Activated naive CD8-positive, alpha-beta T cell treated with anti-CD3 and anti-CD28 coated beads, Interleukin-2, amount 50 U/mL, for 24 hours (primary cell): ENCODE data around the gene CXCR6.

Experiments
- ATAC-seq: fragments of 150-1000 bp; cut with Tn5 transposase; one replicate; pipeline ENCODE4 v1.10.0; 2021
- DNase-seq: peaks from one replicate; pipeline ENCODE4 v3.0.0; 2021
- H3K27ac Mint-ChIP-seq: one replicate; pipeline ENCODE4 v1.8.0; 2021; ENCODE audit warnings: mild to moderate bottlenecking, mixed read lengths
- H3K27me3 Mint-ChIP-seq: one replicate; pipeline ENCODE4 v1.8.0; 2021; ENCODE audit warnings: mixed read lengths
- H3K36me3 Mint-ChIP-seq: one replicate; pipeline ENCODE4 v1.8.0; 2021; ENCODE audit warnings: low read depth, mixed read lengths
- H3K4me1 Mint-ChIP-seq: one replicate; pipeline ENCODE4 v1.8.0; 2021; ENCODE audit warnings: mixed read lengths
- H3K4me3 Mint-ChIP-seq: one replicate; pipeline ENCODE4 v1.8.0; 2021; ENCODE audit warnings: mild to moderate bottlenecking, moderate library complexity, mixed read lengths
- H3K9me3 Mint-ChIP-seq: one replicate; pipeline ENCODE4 v1.8.0; 2021; ENCODE audit warnings: mixed read lengths

CXCR6 gene

GRCh38 chr3:45965253-45965652, 22.0 kb downstream of the CXCR6 start:
- Mint-ChIP-seq H3K4me3 (peak overlapping the region; percentile 8), H3K36me3 (peaks cover 62% of the 10 kb centered on the region), H3K4me1 (peaks cover 63% of the 10 kb centered on the region), H3K9me3 (no peaks in the 10 kb centered on the region), H3K27me3 (no peaks in the 10 kb centered on the region), H3K27ac (peak overlapping the region; percentile 49)
- peak; percentile 58 for ATAC-seq
- DNase-seq, result no peak

DNA sequence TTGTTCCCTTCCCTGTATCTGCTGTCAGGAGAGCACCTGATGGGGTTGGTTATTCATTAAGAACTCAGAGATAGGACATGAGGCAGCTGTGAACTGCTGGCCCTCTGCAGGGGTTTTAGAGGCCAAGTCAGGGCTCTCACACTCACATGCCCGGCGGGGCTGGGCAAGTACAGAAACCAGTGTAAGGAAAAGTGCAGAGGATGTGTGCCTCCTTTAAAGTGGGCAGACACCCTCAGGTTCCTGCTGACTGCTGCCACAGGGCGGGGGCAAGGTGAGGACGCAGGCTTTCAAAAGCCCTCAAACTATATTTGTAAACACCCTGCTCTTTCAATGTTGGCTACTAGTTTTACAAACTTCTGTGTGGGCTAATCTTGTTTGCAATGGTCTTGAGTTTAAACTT, 22.4 kb downstream of the CXCR6 start:
- Mint-ChIP-seq H3K27ac (peak overlapping the region; percentile 49), H3K9me3 (no peaks in the 10 kb centered on the region), H3K4me1 (peaks cover 63% of the 10 kb centered on the region), H3K36me3 (peaks cover 62% of the 10 kb centered on the region), H3K27me3 (no peaks in the 10 kb centered on the region), H3K4me3 (peak overlapping the region; percentile 8)
- ATAC-seq (peak; percentile 9), DNase-seq (no peak)

GRCh38 chr3:45966371-45966791, 23.1 kb downstream of the CXCR6 start:
- H3K36me3 Mint-ChIP-seq, result peaks cover 62% of the 10 kb centered on the region
- DNase-seq, result no peak
- no peaks in the 10 kb centered on the region for H3K27me3 Mint-ChIP-seq
- no peak for ATAC-seq
- peaks cover 61% of the 10 kb centered on the region for H3K4me1 Mint-ChIP-seq
- no peaks in the 10 kb centered on the region for H3K9me3 Mint-ChIP-seq
- no peak overlapping the region for H3K4me3 Mint-ChIP-seq
- H3K27ac Mint-ChIP-seq, result no peak overlapping the region

DNA sequence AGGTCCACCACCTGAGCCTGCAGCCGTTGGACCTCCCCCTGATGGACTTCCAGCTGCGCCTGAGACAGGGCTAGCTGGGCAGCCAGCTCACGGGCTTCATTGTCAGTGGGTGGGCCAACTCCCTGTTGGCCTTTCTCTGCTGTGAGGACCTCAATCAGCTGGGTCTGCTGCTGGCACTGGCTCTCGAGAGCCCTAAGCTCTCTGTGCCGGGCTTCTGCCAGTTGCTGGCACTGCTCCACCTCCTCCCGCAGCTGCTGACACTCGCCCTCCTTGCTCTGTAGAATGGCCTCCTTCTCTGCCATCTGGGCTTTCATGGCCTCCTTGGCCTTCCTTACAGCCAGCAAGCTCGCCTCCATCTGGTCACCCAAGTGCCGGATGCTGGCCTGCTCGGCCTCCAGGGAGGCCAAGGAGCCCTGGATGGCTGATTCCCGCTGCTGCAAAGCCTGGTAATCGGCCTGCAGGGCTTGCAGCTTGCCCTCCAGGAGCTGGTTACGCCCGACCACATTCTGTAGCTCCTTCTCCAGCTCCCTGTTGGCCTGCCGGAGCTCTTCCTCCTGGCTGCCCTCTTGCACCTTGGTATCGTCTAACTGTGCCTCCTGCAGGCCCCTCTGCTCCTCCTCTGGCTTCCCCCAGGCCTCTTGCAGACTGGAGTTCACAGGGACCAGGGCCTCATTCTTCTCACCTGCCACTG, 23.8 kb downstream of the CXCR6 start:
- Mint-ChIP-seq H3K27ac (no peak overlapping the region), H3K4me3 (no peak overlapping the region), H3K4me1 (peaks cover 56% of the 10 kb centered on the region), H3K27me3 (no peaks in the 10 kb centered on the region), H3K36me3 (peaks cover 61% of the 10 kb centered on the region), H3K9me3 (no peaks in the 10 kb centered on the region)
- DNase-seq (no peak), ATAC-seq (no peak)

DNA sequence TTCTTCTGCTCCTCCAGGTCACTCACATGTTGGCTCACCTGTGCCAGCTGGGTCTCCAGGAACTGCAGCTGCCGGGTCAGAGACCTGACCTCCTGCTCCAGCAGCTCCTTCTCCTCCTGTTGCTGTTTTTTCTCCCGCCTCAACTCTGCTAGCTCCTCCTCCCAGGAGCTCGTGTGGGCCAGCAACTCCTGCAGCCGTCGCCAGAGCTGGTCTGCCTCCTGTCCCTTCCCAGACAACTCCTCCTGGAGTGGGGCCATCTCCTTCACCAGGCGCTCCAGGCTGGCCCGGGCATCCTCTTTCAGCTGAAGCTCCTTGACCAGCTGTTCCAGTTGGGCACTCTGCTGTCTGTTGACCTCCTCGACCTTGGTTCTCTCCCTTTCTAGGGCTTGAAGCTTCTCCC, 24.5 kb downstream of the CXCR6 start:
- ATAC-seq (no peak), DNase-seq (no peak)
- Mint-ChIP-seq H3K36me3 (peaks cover 63% of the 10 kb centered on the region), H3K4me3 (no peak overlapping the region), H3K4me1 (peaks cover 54% of the 10 kb centered on the region), H3K9me3 (no peaks in the 10 kb centered on the region), H3K27ac (no peak overlapping the region), H3K27me3 (no peaks in the 10 kb centered on the region)

DNA sequence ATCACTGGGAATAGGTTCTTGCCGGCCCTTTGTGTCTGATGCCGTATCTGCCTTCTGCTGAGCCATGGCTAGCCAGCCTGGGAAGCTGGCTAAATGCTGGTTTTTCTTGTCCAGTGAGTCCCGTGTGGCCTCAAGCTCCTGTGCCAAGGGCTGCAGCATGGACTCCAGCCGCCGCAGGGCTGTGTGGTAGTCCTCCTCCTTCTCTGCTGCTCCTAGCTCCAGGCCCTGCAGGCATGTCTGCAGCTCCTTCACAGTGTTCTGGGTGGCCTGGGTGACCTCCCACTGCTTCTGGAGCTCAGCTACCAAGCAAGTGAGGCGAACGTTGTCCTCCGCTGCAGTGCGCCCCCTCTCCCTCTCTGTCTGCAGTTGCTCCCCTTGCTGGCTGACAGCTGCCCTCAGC, 24.9 kb downstream of the CXCR6 start:
- Mint-ChIP-seq H3K36me3 (peaks cover 62% of the 10 kb centered on the region), H3K4me1 (peaks cover 54% of the 10 kb centered on the region), H3K27me3 (no peaks in the 10 kb centered on the region), H3K4me3 (no peak overlapping the region), H3K9me3 (no peaks in the 10 kb centered on the region), H3K27ac (no peak overlapping the region)
- no peak for ATAC-seq
- no peak for DNase-seq

- H3K36me3 Mint-ChIP-seq, result peaks cover 59% of the 10 kb centered on the region
- DNase-seq, result no peak
These were observed 25.4 kb downstream of the CXCR6 start for GRCh38 chr3:45968706-45969105.

GRCh38 chr3:45969116-45969515, 25.9 kb downstream of the CXCR6 start:
- no peaks in the 10 kb centered on the region for H3K9me3 Mint-ChIP-seq

More at GRCh38 chr3:45968706-45969105, 25.4 kb downstream of the CXCR6 start:
- H3K4me3 Mint-ChIP-seq, result no peak overlapping the region
- ATAC-seq, result no peak
- peaks cover 52% of the 10 kb centered on the region for H3K4me1 Mint-ChIP-seq
- H3K27ac Mint-ChIP-seq, result no peak overlapping the region
- H3K9me3 Mint-ChIP-seq, result no peaks in the 10 kb centered on the region
- H3K27me3 Mint-ChIP-seq, result no peaks in the 10 kb centered on the region

DNA sequence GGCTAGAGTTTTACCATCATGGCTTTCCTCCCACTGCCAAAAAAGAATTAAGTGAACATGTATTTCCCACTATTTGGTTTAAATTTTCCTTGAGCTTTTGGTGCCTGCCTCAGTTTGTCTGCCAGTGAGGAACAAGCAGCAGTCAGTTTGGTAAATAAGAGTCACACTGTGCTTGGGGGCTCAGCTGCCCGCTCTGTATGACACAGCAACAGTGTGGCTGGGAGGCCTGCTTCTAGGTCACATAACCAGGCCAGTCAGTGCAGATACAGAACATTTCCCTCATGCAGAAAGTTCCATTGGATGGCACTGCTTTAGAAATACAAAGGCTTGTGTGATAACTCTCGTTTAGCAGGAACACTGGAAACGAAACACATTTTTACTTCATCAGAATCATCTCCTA, 26.7 kb downstream of the CXCR6 start:
- Mint-ChIP-seq H3K4me1 (peaks cover 46% of the 10 kb centered on the region), H3K4me3 (no peak overlapping the region), H3K27ac (no peak overlapping the region), H3K27me3 (no peaks in the 10 kb centered on the region), H3K9me3 (no peaks in the 10 kb centered on the region), H3K36me3 (peaks cover 59% of the 10 kb centered on the region)
- ATAC-seq (no peak), DNase-seq (no peak)

More at GRCh38 chr3:45969116-45969515, 25.9 kb downstream of the CXCR6 start:
- DNase-seq (no peak), ATAC-seq (no peak)
- Mint-ChIP-seq H3K27me3 (no peaks in the 10 kb centered on the region), H3K27ac (no peak overlapping the region), H3K4me3 (no peak overlapping the region), H3K4me1 (peaks cover 49% of the 10 kb centered on the region), H3K36me3 (peaks cover 55% of the 10 kb centered on the region)

DNA sequence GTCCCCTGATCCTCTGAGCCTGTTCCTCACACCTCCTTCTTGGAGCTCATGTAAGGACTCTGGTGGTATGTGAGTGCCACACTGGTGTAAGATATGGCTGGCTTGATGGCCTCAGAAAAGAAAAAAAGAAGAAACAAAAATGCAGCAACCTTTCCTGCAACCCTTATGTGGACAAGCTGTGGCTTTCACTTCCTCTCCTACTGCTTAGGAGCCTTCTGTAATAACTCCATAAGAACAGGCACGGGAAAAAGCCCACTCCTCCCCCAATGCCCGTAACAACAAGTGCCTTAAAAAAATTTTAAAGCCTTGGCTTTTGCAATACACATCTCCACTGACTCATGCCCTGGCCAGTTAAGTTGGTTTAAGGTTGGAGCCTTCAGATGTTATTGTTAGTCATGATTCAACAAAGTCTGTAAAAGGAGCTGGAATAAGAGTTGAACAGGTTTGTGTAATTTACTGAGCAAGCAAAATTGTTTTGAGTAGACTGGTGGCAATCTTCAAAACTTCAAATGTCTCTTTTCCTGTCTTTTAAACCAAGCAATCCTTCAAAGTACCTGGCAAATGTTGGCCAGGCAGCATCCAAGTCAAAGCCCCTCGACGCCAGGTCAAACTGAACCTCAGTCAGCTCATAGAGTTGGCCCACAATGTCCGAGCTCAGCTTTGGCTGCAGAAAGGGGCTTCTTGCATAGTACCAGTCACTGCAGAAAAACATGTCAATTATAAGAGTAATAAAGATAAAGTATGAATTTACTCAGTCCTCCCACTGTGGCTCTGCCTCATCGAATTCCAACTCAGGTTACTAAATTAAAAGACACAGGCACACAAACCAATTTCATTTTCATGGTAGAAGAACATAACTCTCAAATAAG, 29.5 kb downstream of the CXCR6 start:
- Mint-ChIP-seq H3K36me3 (peaks cover 57% of the 10 kb centered on the region), H3K27me3 (no peaks in the 10 kb centered on the region), H3K4me1 (peaks cover 50% of the 10 kb centered on the region), H3K4me3 (no peak overlapping the region), H3K27ac (peak overlapping the region; percentile 46), H3K9me3 (no peaks in the 10 kb centered on the region)
- ATAC-seq, result no peak
- DNase-seq, result no peak

GRCh38 chr3:45974686-45975085, 31.4 kb downstream of the CXCR6 start:
- ATAC-seq (no peak), DNase-seq (no peak)
- H3K27ac Mint-ChIP-seq, result no peak overlapping the region
- no peaks in the 10 kb centered on the region for H3K9me3 Mint-ChIP-seq
- no peaks in the 10 kb centered on the region for H3K27me3 Mint-ChIP-seq
- H3K4me1 Mint-ChIP-seq, result peaks cover 66% of the 10 kb centered on the region
- H3K4me3 Mint-ChIP-seq, result no peak overlapping the region
- H3K36me3 Mint-ChIP-seq, result peaks cover 62% of the 10 kb centered on the region

GRCh38 chr3:45975686-45976085, 32.4 kb downstream of the CXCR6 start:
- H3K4me1 Mint-ChIP-seq, result peaks cover 74% of the 10 kb centered on the region
- DNase-seq, result no peak
- peaks cover 61% of the 10 kb centered on the region for H3K36me3 Mint-ChIP-seq
- no peaks in the 10 kb centered on the region for H3K9me3 Mint-ChIP-seq
- no peak for ATAC-seq
- H3K4me3 Mint-ChIP-seq, result no peak overlapping the region
- H3K27me3 Mint-ChIP-seq, result no peaks in the 10 kb centered on the region
- H3K27ac Mint-ChIP-seq, result peak overlapping the region; percentile 72

GRCh38 chr3:45976191-45977091, 33.2 kb downstream of the CXCR6 start:
- Mint-ChIP-seq H3K4me3 (no peak overlapping the region), H3K9me3 (no peaks in the 10 kb centered on the region)

GRCh38 chr3:45978006-45978761, 34.9 kb downstream of the CXCR6 start:
- Mint-ChIP-seq H3K27ac (peak overlapping the region; percentile 74), H3K4me3 (peak overlapping the region; percentile 58), H3K4me1 (peaks cover 78% of the 10 kb centered on the region), H3K36me3 (peaks cover 60% of the 10 kb centered on the region), H3K27me3 (no peaks in the 10 kb centered on the region), H3K9me3 (no peaks in the 10 kb centered on the region)
- DNase-seq (peak; percentile 42), ATAC-seq (peak; percentile 7)

More at GRCh38 chr3:45976191-45977091, 33.2 kb downstream of the CXCR6 start:
- H3K27ac Mint-ChIP-seq, result peak overlapping the region; percentile 72
- no peaks in the 10 kb centered on the region for H3K27me3 Mint-ChIP-seq
- DNase-seq (peak; percentile 26), ATAC-seq (peak; percentile 34)
- H3K36me3 Mint-ChIP-seq, result peaks cover 60% of the 10 kb centered on the region
- peaks cover 81% of the 10 kb centered on the region for H3K4me1 Mint-ChIP-seq
